Measurements from ENCODE around the gene SAMD3.

Gene SAMD3

DNA sequence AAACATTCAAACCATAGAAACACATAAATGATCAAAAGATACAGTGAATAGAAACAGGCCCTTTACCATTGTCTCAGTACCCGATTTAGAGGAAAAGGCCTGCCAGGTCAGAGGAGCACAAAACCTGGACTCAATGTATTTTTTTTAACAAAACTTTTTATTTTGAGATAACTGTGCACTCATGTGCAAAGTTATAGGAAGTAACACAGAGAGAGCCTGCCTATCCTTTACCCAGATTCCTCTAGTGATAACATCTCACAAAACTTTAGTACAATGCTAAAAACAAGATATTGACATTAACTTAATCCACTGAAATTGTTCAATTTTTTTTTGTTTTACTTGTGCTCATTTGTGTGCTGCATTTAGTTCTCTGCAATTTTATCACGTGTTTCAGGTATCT lies 36.8 kb upstream of the SAMD3 start:
- TF ChIP-seq, protein P1, sequence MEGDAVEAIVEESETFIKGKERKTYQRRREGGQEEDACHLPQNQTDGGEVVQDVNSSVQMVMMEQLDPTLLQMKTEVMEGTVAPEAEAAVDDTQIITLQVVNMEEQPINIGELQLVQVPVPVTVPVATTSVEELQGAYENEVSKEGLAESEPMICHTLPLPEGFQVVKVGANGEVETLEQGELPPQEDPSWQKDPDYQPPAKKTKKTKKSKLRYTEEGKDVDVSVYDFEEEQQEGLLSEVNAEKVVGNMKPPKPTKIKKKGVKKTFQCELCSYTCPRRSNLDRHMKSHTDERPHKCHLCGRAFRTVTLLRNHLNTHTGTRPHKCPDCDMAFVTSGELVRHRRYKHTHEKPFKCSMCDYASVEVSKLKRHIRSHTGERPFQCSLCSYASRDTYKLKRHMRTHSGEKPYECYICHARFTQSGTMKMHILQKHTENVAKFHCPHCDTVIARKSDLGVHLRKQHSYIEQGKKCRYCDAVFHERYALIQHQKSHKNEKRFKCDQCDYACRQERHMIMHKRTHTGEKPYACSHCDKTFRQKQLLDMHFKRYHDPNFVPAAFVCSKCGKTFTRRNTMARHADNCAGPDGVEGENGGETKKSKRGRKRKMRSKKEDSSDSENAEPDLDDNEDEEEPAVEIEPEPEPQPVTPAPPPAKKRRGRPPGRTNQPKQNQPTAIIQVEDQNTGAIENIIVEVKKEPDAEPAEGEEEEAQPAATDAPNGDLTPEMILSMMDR (IDR thresholded peaks at IDR 0.05), result no peak
- no peaks in the 10 kb centered on the region for H3K4me1 Mint-ChIP-seq
- H3K9me3 Mint-ChIP-seq, result peaks cover 34% of the 10 kb centered on the region
- DNase-seq, result no peak
- no peak overlapping the region for H3K4me3 Mint-ChIP-seq
- no peaks in the 10 kb centered on the region for H3K27me3 Mint-ChIP-seq (ENCODE audit: low read depth, poor library complexity)
- H3K27ac Mint-ChIP-seq, result no peak overlapping the region
- H3K36me3 Mint-ChIP-seq (ENCODE audit: low read depth), result peaks cover 5% of the 10 kb centered on the region

DNA sequence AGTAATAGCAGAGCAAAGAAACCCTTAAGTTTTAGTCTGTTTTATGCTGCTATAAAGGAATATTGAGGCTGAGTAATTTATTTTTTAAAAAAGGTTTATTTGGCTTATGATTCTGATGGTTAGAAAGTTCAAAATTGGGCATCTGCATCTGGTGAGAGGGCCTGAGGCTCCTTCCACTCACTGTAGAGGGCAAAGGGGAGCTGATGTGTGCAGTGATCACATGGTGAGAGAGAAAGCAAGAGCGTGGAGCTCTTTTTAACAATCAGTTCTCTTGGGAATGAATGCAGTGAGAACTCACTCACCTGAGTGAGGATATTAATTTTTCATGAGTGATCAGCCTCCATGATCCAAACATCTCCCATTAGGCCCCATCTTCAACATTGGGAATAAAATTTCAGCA lies 36.4 kb upstream of the SAMD3 start:
- Mint-ChIP-seq H3K36me3 (ENCODE audit: low read depth) (peaks cover 5% of the 10 kb centered on the region), H3K27me3 (ENCODE audit: low read depth, poor library complexity) (no peaks in the 10 kb centered on the region), H3K9me3 (peaks cover 34% of the 10 kb centered on the region), H3K27ac (no peak overlapping the region), H3K4me1 (no peaks in the 10 kb centered on the region), H3K4me3 (no peak overlapping the region)
- TF ChIP-seq, protein P1 (IDR thresholded peaks at IDR 0.05), result no peak
- DNase-seq, result no peak

DNA sequence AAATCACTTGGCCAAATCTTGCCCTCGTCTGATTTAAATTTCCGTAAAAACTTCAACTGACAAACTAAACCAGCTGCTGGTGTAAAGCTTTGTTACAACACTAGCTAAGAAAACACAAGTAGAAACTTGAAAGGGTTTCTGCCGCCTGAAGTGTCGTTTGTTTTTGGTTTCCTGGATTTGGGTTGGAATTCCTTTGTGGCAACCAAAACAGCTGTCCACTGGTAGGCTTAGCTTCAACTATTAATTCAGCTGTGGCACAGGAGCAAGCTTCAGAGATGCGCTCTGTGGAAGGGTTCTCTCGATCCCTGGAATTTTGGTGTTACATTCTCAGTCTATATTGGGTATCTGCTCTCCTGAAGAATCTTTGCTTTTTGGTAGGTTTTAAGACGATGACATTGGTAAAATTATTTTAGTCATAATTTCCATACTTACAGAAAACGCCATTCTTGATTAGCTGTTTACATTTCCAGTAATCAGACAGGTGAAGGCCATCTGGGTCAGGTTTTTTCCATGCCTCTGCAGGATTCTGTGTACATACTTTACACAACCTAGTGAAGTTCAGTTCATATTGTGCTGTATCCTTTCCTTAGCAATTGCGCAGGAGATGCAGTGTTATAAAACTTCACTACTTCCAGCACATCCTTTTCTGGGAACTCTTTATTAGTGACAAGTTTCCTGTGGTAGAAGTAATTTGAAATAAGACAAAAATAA lies 29.9 kb upstream of the SAMD3 start:
- Mint-ChIP-seq H3K9me3 (no peaks in the 10 kb centered on the region), H3K27ac (no peak overlapping the region), H3K4me1 (peaks cover 13% of the 10 kb centered on the region), H3K36me3 (ENCODE audit: low read depth) (no peaks in the 10 kb centered on the region), H3K27me3 (ENCODE audit: low read depth, poor library complexity) (peaks cover 4% of the 10 kb centered on the region), H3K4me3 (no peak overlapping the region)
- TF ChIP-seq, protein P1 (IDR thresholded peaks at IDR 0.05), result no peak
- no peak for DNase-seq

DNA sequence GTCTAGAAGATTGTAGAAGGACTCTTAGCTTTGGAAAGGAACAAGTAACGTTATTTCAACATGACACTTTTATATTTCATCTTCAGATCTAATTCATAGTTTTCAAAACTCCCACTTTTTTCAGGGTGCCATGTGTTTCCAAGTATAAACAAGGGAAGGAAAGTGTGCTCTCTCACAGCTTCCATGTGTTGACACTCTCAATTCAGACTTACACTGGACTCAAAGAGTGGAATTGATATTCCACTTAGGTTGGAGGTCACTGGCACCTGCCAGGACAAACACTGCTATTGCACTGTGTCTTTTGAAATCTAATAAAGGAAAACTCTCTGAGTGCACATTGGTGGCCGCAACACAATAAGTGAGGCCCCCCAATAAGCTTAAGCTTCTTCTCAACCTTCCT lies 22.5 kb upstream of the SAMD3 start:
- Mint-ChIP-seq H3K36me3 (ENCODE audit: low read depth) (no peaks in the 10 kb centered on the region), H3K27ac (no peak overlapping the region), H3K27me3 (ENCODE audit: low read depth, poor library complexity) (peaks cover 4% of the 10 kb centered on the region), H3K4me1 (no peaks in the 10 kb centered on the region), H3K9me3 (no peaks in the 10 kb centered on the region), H3K4me3 (no peak overlapping the region)
- DNase-seq, result no peak
- TF ChIP-seq, protein P1 (IDR thresholded peaks at IDR 0.05), result no peak

DNA sequence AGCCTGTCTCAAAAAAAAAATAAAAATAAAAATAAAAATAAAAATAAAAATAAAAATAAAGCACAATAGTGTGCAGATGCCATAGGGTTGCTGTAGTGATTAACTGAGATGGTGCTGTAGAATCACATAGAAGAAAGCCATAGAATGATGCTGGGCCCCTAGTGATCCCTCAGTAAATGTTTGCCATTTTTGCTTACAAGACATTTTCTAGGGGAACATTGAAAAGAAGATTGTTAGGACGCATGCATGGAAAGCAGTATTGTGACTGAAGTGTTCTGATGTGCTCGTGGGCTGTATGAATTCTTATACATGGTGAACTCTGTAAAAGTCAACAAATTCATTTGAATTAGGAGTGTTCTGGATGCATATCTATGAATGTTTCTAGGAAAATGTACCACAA lies 22.0 kb upstream of the SAMD3 start:
- no peak overlapping the region for H3K4me3 Mint-ChIP-seq
- H3K4me1 Mint-ChIP-seq, result no peaks in the 10 kb centered on the region
- H3K27me3 Mint-ChIP-seq (ENCODE audit: low read depth, poor library complexity), result peaks cover 4% of the 10 kb centered on the region
- H3K36me3 Mint-ChIP-seq (ENCODE audit: low read depth), result no peaks in the 10 kb centered on the region
- no peak for DNase-seq
- H3K9me3 Mint-ChIP-seq, result no peaks in the 10 kb centered on the region
- no peak overlapping the region for H3K27ac Mint-ChIP-seq
- TF ChIP-seq, protein P1 (IDR thresholded peaks at IDR 0.05), result no peak

DNA sequence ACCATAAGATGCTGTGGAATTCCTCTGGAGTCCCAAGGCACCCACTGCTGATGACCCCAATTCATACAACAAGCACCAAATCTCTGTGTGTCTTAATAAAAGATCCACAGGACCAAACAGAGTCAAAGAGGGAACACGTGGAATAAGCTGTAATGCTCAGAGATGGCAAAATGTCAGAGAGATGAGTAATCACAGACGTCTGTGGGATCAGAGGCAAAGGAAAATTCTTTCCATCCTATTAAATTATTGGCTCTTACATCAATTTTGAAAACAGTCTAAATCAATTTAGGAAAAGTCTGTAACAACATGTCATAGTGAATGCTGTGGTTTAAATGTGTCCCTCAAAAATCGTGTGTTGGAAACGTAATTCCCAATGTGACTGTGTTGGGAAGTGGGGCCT lies 17.5 kb upstream of the SAMD3 start:
- Mint-ChIP-seq H3K27me3 (ENCODE audit: low read depth, poor library complexity) (no peaks in the 10 kb centered on the region), H3K4me3 (no peak overlapping the region)
- DNase-seq, result no peak

More for the DNA sequence above, 17.5 kb upstream of the SAMD3 start:
- H3K4me1 Mint-ChIP-seq, result no peaks in the 10 kb centered on the region
- no peaks in the 10 kb centered on the region for H3K36me3 Mint-ChIP-seq (ENCODE audit: low read depth)
- TF ChIP-seq, protein P1 (IDR thresholded peaks at IDR 0.05), result no peak
- no peaks in the 10 kb centered on the region for H3K9me3 Mint-ChIP-seq
- H3K27ac Mint-ChIP-seq, result no peak overlapping the region

All from nephron progenitor cell (in vitro differentiated cells).